ENCODE data around the gene CBX4. TPM values are rescaled to one million over a fixed set of nuclear protein-coding genes. Genes with fewer than 3 reads are reported as not detected.

Gene CBX4
- total RNA-seq, 2 donors from 2014 or later = 4.2 to 4.9 TPM

DNA sequence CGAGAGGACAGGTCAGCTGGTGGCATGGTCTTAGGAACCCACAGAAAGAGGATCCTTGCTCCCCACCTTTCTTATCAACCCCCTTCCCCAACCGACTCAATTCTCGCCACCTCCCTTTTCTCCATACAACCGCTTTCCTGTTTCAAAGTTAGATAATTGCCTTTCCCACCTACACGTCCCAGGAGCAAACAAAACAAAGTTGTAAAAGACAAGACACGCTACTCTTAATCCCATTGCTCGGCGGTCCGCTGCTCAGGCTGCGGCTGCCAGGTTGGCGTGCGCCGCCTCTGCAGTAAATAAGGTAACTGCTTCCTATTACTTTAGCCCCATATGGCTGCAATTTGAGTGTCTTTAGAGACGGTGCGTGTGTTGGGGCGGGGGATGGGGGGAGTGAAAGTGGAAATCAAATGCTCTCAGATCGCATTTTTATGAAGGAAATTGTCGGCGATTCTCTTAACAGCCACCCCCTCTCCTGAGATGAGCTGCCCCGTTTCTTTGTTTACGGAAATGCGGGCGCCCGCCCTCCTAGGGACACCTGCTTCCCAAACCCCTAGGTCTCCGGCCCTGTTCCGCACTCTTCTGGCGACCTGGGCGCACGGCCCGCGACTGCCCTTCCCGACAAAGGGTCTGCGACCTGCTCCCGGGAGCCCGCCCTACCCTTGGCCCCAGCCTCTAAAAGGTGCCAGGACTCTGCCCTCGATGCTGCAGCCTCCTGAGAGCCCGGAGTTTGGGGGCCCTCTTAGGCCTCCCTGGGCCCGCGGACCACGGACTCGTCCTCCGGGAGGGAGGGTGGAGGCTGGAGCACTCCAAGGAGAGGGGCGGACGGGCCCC lies 38.7 kb downstream of the CBX4 start:
- TF ChIP-seq, protein P1, sequence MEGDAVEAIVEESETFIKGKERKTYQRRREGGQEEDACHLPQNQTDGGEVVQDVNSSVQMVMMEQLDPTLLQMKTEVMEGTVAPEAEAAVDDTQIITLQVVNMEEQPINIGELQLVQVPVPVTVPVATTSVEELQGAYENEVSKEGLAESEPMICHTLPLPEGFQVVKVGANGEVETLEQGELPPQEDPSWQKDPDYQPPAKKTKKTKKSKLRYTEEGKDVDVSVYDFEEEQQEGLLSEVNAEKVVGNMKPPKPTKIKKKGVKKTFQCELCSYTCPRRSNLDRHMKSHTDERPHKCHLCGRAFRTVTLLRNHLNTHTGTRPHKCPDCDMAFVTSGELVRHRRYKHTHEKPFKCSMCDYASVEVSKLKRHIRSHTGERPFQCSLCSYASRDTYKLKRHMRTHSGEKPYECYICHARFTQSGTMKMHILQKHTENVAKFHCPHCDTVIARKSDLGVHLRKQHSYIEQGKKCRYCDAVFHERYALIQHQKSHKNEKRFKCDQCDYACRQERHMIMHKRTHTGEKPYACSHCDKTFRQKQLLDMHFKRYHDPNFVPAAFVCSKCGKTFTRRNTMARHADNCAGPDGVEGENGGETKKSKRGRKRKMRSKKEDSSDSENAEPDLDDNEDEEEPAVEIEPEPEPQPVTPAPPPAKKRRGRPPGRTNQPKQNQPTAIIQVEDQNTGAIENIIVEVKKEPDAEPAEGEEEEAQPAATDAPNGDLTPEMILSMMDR (conservative IDR thresholded peaks at IDR 0.05) = no peak
- peaks cover 13% of the 10 kb centered on the region for H3K4me1 ChIP-seq (ENCODE audit: control insufficient read depth, insufficient read depth, low read length)

GRCh38 chr17:79799538-79800324 lies 39.5 kb downstream of the CBX4 start:
- no peak overlapping the region for H3K27ac Mint-ChIP-seq
- H3K4me1 Mint-ChIP-seq = peaks cover 21% of the 10 kb centered on the region
- Histone ChIP-seq H3K27me3 (ENCODE audit: control insufficient read depth, insufficient read depth, low read length, poor library complexity, severe bottlenecking) (peaks cover 90% of the 10 kb centered on the region), H3K27ac (ENCODE audit: low read depth, low read length) (no peak overlapping the region), H3K4me1 (ENCODE audit: control insufficient read depth, insufficient read depth, low read length) (peaks cover 13% of the 10 kb centered on the region), H3K9ac (ENCODE audit: extremely low read depth, low read length, poor library complexity, severe bottlenecking) (no peak overlapping the region), H3K36me3 (ENCODE audit: control insufficient read depth, insufficient read depth, low read length) (peaks cover 2% of the 10 kb centered on the region), H3K9me3 (ENCODE audit: control insufficient read depth, low read length) (no peaks in the 10 kb centered on the region), H3K4me3 (ENCODE audit: low read length) (peak overlapping the region; percentile 69)
- no peaks in the 10 kb centered on the region for H3K36me3 Mint-ChIP-seq (ENCODE audit: low read depth)
- DNase-seq = peak; percentile 75
- no peak overlapping the region for H3K4me3 Mint-ChIP-seq
- peaks cover 93% of the 10 kb centered on the region for H3K27me3 Mint-ChIP-seq (ENCODE audit: insufficient read depth)
- TF ChIP-seq, protein P1 (conservative IDR thresholded peaks at IDR 0.05) = no peak
- H3K9me3 Mint-ChIP-seq = peaks cover 5% of the 10 kb centered on the region
- WGBS, 2 experiments (ENCODE audit: insufficient coverage in 1 of 2, insufficient read length in 1 of 2) = 2 to 5% methylated on average over 13 to 31 of the region's 31 CpGs

More for the DNA sequence above, 38.7 kb downstream of the CBX4 start:
- peaks cover 93% of the 10 kb centered on the region for H3K27me3 Mint-ChIP-seq (ENCODE audit: insufficient read depth)
- Histone ChIP-seq H3K27me3 (ENCODE audit: control insufficient read depth, insufficient read depth, low read length, poor library complexity, severe bottlenecking) (peaks cover 90% of the 10 kb centered on the region), H3K9me3 (ENCODE audit: control insufficient read depth, low read length) (no peaks in the 10 kb centered on the region), H3K27ac (ENCODE audit: low read depth, low read length) (no peak overlapping the region), H3K36me3 (ENCODE audit: control insufficient read depth, insufficient read depth, low read length) (no peaks in the 10 kb centered on the region), H3K9ac (ENCODE audit: extremely low read depth, low read length, poor library complexity, severe bottlenecking) (no peak overlapping the region), H3K4me3 (ENCODE audit: low read length) (peak overlapping the region; percentile 69)
- H3K36me3 Mint-ChIP-seq (ENCODE audit: low read depth) = no peaks in the 10 kb centered on the region
- WGBS, 2 experiments (ENCODE audit: insufficient coverage in 1 of 2, insufficient read length in 1 of 2) = 0 to 1% methylated on average over 16 to 44 of the region's 44 CpGs
- peak; percentile 92 for DNase-seq
- no peak overlapping the region for H3K27ac Mint-ChIP-seq
- H3K4me1 Mint-ChIP-seq = peaks cover 21% of the 10 kb centered on the region
- H3K4me3 Mint-ChIP-seq = peak overlapping the region; percentile 30
- H3K9me3 Mint-ChIP-seq = peaks cover 5% of the 10 kb centered on the region

DNA sequence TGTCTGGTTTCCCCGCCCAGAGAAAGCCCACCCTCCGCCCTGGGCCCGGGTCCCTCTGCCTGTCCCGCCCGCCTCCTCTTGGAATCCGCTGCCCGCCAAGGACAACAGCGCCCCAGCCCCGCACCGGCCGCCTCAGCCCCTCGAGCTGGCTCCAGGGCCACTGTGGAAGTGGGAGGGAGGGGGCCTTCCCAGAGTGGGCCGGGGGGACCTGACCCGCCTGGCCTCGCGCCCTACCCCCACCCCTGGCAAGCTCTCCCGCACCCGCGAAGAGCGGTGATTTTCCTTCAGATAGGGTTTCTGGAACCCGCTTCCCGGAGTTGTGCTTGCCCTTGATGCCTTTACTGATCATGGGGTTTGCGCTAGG lies 40.1 kb downstream of the CBX4 start:
- TF ChIP-seq, protein P1 (conservative IDR thresholded peaks at IDR 0.05) = no peak
- 5 to 12% methylated on average over 6 to 23 of the region's 23 CpGs for WGBS, 2 experiments (ENCODE audit: insufficient coverage in 1 of 2, insufficient read length in 1 of 2)
- Mint-ChIP-seq H3K4me3 (peak overlapping the region; percentile 67), H3K9me3 (peaks cover 5% of the 10 kb centered on the region), H3K4me1 (peaks cover 21% of the 10 kb centered on the region), H3K27ac (no peak overlapping the region), H3K27me3 (ENCODE audit: insufficient read depth) (peaks cover 93% of the 10 kb centered on the region), H3K36me3 (ENCODE audit: low read depth) (no peaks in the 10 kb centered on the region)
- Histone ChIP-seq H3K27me3 (ENCODE audit: control insufficient read depth, insufficient read depth, low read length, poor library complexity, severe bottlenecking) (peaks cover 90% of the 10 kb centered on the region), H3K4me3 (ENCODE audit: low read length) (no peak overlapping the region), H3K4me1 (ENCODE audit: control insufficient read depth, insufficient read depth, low read length) (peaks cover 13% of the 10 kb centered on the region), H3K36me3 (ENCODE audit: control insufficient read depth, insufficient read depth, low read length) (peaks cover 6% of the 10 kb centered on the region), H3K9ac (ENCODE audit: extremely low read depth, low read length, poor library complexity, severe bottlenecking) (no peak overlapping the region), H3K27ac (ENCODE audit: low read depth, low read length) (no peak overlapping the region), H3K9me3 (ENCODE audit: control insufficient read depth, low read length) (no peaks in the 10 kb centered on the region)
- peak; percentile 77 for DNase-seq

Data from endodermal cell (in vitro differentiated cells).